Prostate gland (tissue), 2 donors: Measurements from ENCODE around the gene MYCBPAP. TPM values are rescaled to one million over a fixed set of nuclear protein-coding genes. Genes with fewer than 3 reads are reported as not detected.

Experiments
- DNase-seq: peaks from one replicate; pipeline ENCODE4 v3.0.0-alpha.2; 2019; ENCODE audit warnings: low spot score
- H3K27ac ChIP-seq, 2 donors: fragments of 200-600 bp; sonication (generic); 2 replicates each; pipeline ENCODE4 v1.5.1; 2017 to 2019
- H3K27me3 ChIP-seq: fragments of 200-600 bp; sonication (generic); replicated peaks from 2 replicates; pipeline ENCODE4 v1.5.1; 2019; ENCODE audit not compliant: insufficient read depth
- H3K36me3 ChIP-seq, 2 donors: fragments of 200-600 bp; sonication (generic); 1 replicate in 1 of 2; 2 replicates in 1 of 2; pipeline versions ENCODE4 v1.5.1 to v1.8.1; 2017 to 2019
- H3K4me1 ChIP-seq: fragments of 200-600 bp; sonication (generic); replicated peaks from 2 replicates; pipeline ENCODE4 v1.5.1; 2019
- H3K4me3 ChIP-seq, 2 donors: fragments of 200-600 bp; sonication (generic); 2 replicates each; pipeline ENCODE4 v1.5.1; 2017 to 2019
- H3K9me3 ChIP-seq: fragments of 200-600 bp; sonication (generic); 2 replicates; pipeline ENCODE4 v1.5.1; 2017
- CTCF ChIP-seq, 4 experiments: fragments of 200-600 bp in 2 of 4; fragments of 450-650 bp in 2 of 4; sonication (generic) in 2 of 4; IDR thresholded peaks; 1 replicate in 3 of 4; 2 replicates in 1 of 4; pipeline ENCODE4 v1.5.1; 2016 to 2019; ENCODE audit warnings: antibody characterized with exemption in 4 of 4, mild to moderate bottlenecking in 2 of 4, moderate library complexity in 2 of 4
- POLR2A ChIP-seq: fragments of 450-650 bp; IDR thresholded peaks from one replicate; pipeline ENCODE4 v1.6.1; 2016; ENCODE audit warnings: antibody characterized with exemption, mild to moderate bottlenecking
- POLR2AphosphoS5 ChIP-seq: sonication (generic); formaldehyde crosslinking; IDR thresholded peaks from one replicate; pipeline ENCODE4 v1.6.1; 2017; ENCODE audit warnings: antibody characterized with exemption
- WGBS: methylation state at CpG from one replicate; pipeline ENCODE4 v1.1.5; 2018; 5-methylcytosine and 5-hydroxymethylcytosine counted together
- intact Hi-C: fragments of 100-400 bp; cut with DNase I; formaldehyde crosslinking; loops from one replicate; pipeline ENCODE4 v1.14.2; 2022
- total RNA-seq, 2 donors: library from RNA; depleted of rRNA; stranded (reverse); fragments of >200 nt; gene quantifications; one replicate each; pipeline ENCODE4 v1.1.0, GENCODE V29; 2016

MYCBPAP gene
- total RNA-seq, 2 donors from 2014 or later, result 0.14 to 12.6 TPM

DNA sequence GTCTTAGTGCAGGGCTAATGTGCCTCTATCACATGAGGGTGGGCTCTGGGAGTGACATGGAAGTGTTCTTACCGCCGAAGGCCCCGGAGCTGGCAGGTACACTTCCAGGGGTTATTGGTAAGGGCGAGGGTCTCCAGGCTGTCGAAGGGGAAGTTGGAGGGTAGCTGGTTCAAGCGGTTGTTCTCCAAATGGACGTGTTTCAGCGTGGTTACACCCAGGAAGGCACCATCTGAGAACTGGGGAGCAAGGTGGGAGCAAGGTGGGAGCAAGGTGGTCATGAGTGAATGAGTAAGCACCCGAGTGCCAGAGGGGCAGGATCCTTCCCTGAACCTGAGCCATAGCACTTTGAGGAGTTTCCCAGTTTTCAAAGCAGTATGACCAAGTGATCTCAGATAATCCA lies 42.6 kb upstream of the MYCBPAP start:
- Histone ChIP-seq H3K4me3 (no peak overlapping the region), H3K27me3 (no peaks in the 10 kb centered on the region), H3K4me1 (peaks cover 10% of the 10 kb centered on the region), H3K9me3 (no peaks in the 10 kb centered on the region), H3K36me3 (no peaks in the 10 kb centered on the region), H3K27ac (no peak overlapping the region)
- DNase-seq, result no peak
- no peak for TF ChIP-seq POLR2A
- TF ChIP-seq POLR2AphosphoS5, result no peak
- no peak for TF ChIP-seq CTCF (IDR thresholded peaks at IDR 0.05)
- intact Hi-C loops, result no loop called here
- WGBS, result 94% methylated on average over 9 of the region's 9 CpGs

GRCh38 chr17:50466371-50467113 lies 41.7 kb upstream of the MYCBPAP start:
- H3K27ac ChIP-seq, result peak overlapping the region; percentile 39 to 51

GRCh38 chr17:50467114-50467854 lies 41.0 kb upstream of the MYCBPAP start:
- peaks cover 10% of the 10 kb centered on the region for H3K4me1 ChIP-seq
- TF ChIP-seq POLR2A, result no peak
- no peak for TF ChIP-seq POLR2AphosphoS5
- TF ChIP-seq CTCF (IDR thresholded peaks at IDR 0.05), result no peak
- whole genome bisulfite sequencing, result 91% methylated on average over 7 of the region's 7 CpGs
- H3K4me3 ChIP-seq, result no peak overlapping the region
- H3K27ac ChIP-seq, result peak overlapping the region in 1 of 2 donors; percentile 39
- H3K9me3 ChIP-seq, result no peaks in the 10 kb centered on the region
- H3K36me3 ChIP-seq, result no peaks in the 10 kb centered on the region
- no peaks in the 10 kb centered on the region for H3K27me3 ChIP-seq
- intact Hi-C loops, result no loop called here
- no peak for DNase-seq

More at GRCh38 chr17:50466371-50467113, 41.7 kb upstream of the MYCBPAP start:
- intact Hi-C loops, result no loop called here
- WGBS, result 63% methylated on average over 9 of the region's 9 CpGs
- H3K27me3 ChIP-seq, result no peaks in the 10 kb centered on the region
- H3K36me3 ChIP-seq, result no peaks in the 10 kb centered on the region
- TF ChIP-seq CTCF (IDR thresholded peaks at IDR 0.05), result no peak
- no peak for TF ChIP-seq POLR2A
- TF ChIP-seq POLR2AphosphoS5, result no peak
- peaks cover 10% of the 10 kb centered on the region for H3K4me1 ChIP-seq
- H3K4me3 ChIP-seq, result no peak overlapping the region
- no peaks in the 10 kb centered on the region for H3K9me3 ChIP-seq
- no peak for DNase-seq

DNA sequence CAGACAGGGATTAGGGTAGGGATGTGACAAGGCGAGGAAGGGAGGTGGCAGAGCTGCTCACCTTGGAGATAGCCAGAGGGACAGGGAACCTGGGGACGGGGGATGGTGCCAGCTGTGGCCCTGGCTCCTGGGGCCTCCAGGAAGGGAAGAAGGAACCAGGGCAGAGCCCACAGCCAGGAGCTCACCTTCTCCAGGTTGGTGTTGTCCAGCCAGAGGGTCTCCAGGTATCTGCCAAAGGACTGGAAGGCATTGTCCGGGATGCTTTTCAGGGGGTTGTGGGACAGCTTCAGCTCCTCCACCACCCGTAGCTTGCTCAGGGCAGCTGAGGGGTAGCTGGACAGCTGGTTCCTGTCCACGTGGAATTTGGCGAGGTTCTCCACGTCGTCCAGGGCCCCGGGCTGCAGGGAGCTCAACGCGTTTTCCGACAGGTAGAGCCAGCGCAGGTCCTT lies 40.4 kb upstream of the MYCBPAP start:
- Histone ChIP-seq H3K4me3 (no peak overlapping the region), H3K36me3 (no peaks in the 10 kb centered on the region), H3K27me3 (no peaks in the 10 kb centered on the region), H3K9me3 (no peaks in the 10 kb centered on the region), H3K4me1 (peaks cover 10% of the 10 kb centered on the region), H3K27ac (no peak overlapping the region)
- DNase-seq, result no peak
- no peak for TF ChIP-seq CTCF (IDR thresholded peaks at IDR 0.05)
- WGBS, result 82% methylated on average over 13 of the region's 13 CpGs
- intact Hi-C loops, result no loop called here
